ENCODE results near the gene TSPEAR.

Gene TSPEAR

GRCh38 chr21:44459712-44460440 is 251.5 kb downstream of the TSPEAR start:
- no peak overlapping the region for H3K27ac Mint-ChIP-seq
- peaks cover 5% of the 10 kb centered on the region for H3K27me3 Mint-ChIP-seq (ENCODE audit: low read depth)
- peaks cover 9% of the 10 kb centered on the region for H3K36me3 Mint-ChIP-seq (ENCODE audit: low read depth)
- no peak for TF ChIP-seq CTCF (IDR thresholded peaks at IDR 0.05; ENCODE audit: unreplicated experiment in 3 of 3)
- H3K9me3 Mint-ChIP-seq: no peaks in the 10 kb centered on the region
- H3K4me3 Mint-ChIP-seq: peak overlapping the region in 1 of 3 experiments; percentile 26
- peaks cover 20% of the 10 kb centered on the region for H3K4me1 Mint-ChIP-seq

GRCh38 chr21:44458971-44459711 is 252.2 kb downstream of the TSPEAR start:
- Mint-ChIP-seq H3K27me3 (ENCODE audit: low read depth) (peaks cover 10% of the 10 kb centered on the region), H3K36me3 (ENCODE audit: low read depth) (peaks cover 9% of the 10 kb centered on the region), H3K27ac (peak overlapping the region in 1 of 3 experiments; percentile 9), H3K4me1 (peaks cover 19% of the 10 kb centered on the region), H3K9me3 (no peaks in the 10 kb centered on the region), H3K4me3 (no peak overlapping the region)
- TF ChIP-seq CTCF (IDR thresholded peaks at IDR 0.05; ENCODE audit: unreplicated experiment in 3 of 3): no peak

- H3K4me3 Mint-ChIP-seq: peak overlapping the region; percentile 77 to 80 (median 78)
- H3K4me1 Mint-ChIP-seq: peaks cover 8% of the 10 kb centered on the region
- H3K27me3 Mint-ChIP-seq (ENCODE audit: low read depth): peaks cover 13% of the 10 kb centered on the region
- H3K27ac Mint-ChIP-seq: no peak overlapping the region
- H3K36me3 Mint-ChIP-seq (ENCODE audit: low read depth): peaks cover 4% of the 10 kb centered on the region
- TF ChIP-seq CTCF (IDR thresholded peaks at IDR 0.05; ENCODE audit: unreplicated experiment in 3 of 3): no peak
- peaks cover 8% of the 10 kb centered on the region for H3K9me3 Mint-ChIP-seq
These were observed 254.2 kb downstream of the TSPEAR start for GRCh38 chr21:44456915-44457736.

- peaks cover 12% of the 10 kb centered on the region for H3K9me3 Mint-ChIP-seq
- peaks cover 18% of the 10 kb centered on the region for H3K27me3 Mint-ChIP-seq (ENCODE audit: low read depth)
- TF ChIP-seq CTCF (IDR thresholded peaks at IDR 0.05; ENCODE audit: unreplicated experiment in 3 of 3): no peak
- H3K36me3 Mint-ChIP-seq (ENCODE audit: low read depth): peaks cover 4% of the 10 kb centered on the region
- H3K4me3 Mint-ChIP-seq: peak overlapping the region; percentile 67 to 78 (median 72)
- H3K4me1 Mint-ChIP-seq: peaks cover under 1% of the 10 kb centered on the region
- no peak overlapping the region for H3K27ac Mint-ChIP-seq
These were observed 255.0 kb downstream of the TSPEAR start for GRCh38 chr21:44456214-44456914.

- Mint-ChIP-seq H3K36me3 (ENCODE audit: low read depth) (peaks cover 4% of the 10 kb centered on the region), H3K4me1 (no peaks in the 10 kb centered on the region), H3K4me3 (peak overlapping the region; percentile 81 to 85 (median 83)), H3K27me3 (ENCODE audit: low read depth) (peaks cover 19% of the 10 kb centered on the region), H3K27ac (no peak overlapping the region), H3K9me3 (peaks cover 12% of the 10 kb centered on the region)
- TF ChIP-seq CTCF (IDR thresholded peaks at IDR 0.05; ENCODE audit: unreplicated experiment in 3 of 3): no peak
These were observed 255.7 kb downstream of the TSPEAR start for GRCh38 chr21:44455524-44456213.

Data from nephron (organoid).